ENCODE measurements around the gene TFR2.

The TFR2 gene

DNA sequence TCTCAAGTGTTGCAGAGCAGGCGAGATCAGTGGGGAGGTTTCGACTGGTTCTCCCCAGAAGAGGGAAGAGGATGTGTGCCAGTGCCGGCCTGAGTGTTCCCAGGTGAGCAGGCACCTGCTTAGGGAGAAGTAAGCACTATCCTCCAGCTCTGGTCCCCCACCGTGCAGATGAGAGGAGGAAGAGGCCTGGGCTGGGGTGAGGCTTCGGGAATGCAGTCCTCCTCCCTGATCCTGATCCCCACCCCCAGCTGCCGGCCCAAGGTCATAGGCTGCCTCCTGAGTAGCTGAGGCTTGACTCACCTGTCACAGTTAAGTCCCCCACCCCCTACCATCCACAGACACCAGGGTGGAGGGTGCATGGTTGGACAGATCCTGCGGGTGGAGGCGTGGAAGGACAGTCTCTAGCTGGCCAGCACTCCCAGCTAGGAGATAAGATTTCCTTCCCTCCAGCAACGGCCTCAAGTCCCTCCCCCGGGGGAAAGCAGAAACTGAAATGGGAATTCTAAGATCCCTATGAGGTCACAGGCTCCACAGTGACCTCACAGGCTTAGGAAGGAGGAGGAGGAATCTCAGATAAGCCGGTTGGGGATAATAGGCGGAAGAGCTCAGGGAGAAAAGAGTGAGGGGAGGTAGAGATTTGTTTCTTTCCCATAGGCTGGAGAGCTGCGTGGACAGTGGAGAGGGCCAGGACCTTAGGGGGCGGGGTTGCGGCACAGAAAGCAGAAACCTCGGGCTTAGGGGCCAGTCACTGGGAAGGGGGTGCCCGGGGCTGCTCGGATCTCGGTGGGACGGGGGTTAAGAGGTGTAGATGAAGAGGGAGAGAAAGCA, 56.5 kb downstream of the TFR2 start:
- peak in 1 of 2 donors; percentile 11 for DNase-seq

GRCh38 chr7:100584054-100584682, 57.2 kb downstream of the TFR2 start:
- no peak for DNase-seq

- peak; percentile 39 to 58 for DNase-seq
These were observed 58.0 kb downstream of the TFR2 start for GRCh38 chr7:100583132-100584053.

DNA sequence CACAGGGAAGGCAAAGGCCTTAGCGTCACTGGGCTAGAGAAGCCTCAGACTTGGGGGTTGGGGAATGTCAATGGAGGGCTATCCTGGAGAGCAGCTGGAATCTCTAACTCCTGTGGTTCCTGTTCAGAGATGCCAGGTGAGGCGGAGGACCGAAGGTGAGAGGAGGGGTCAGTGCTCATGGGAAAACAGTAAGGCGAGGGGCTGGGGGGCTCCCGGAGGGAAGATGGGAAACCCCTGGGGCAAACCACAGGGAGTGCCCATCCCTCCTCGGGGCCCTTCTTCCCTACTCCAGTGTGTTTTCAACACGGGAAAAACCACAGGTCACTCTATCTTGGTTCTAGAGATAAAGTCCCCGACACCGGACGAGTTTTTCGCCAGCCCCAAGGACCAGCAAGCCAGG, 58.7 kb downstream of the TFR2 start:
- DNase-seq = no peak

DNA sequence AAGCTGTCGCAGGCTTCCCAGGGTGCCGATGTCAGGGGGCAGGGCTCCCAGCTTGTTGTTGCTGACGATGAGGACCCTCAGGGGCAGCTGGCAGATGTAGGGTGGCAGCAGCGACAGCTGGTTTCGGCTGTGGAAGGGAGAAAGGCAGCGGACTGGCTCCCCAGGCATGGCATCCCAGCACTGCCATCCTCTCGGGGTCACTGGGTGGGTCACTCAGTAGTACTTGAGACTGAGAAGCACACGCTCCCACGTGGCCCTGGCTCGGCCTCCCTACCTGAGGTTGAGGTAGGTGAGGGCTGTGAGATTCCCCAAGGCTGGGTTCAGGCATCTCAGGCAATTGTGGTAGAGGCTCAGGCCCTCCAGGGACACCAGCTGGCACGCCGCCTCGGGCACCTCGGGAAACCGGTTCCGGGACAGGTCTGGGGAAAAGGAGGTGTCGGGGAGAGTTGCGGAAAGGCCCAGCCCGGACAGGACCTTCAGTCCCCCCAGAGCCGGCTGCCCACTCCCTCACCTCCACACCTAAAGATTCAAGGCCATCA, 59.2 kb downstream of the TFR2 start:
- DNase-seq = no peak

- DNase-seq = no peak
These were observed 60.7 kb downstream of the TFR2 start for GRCh38 chr7:100580466-100581283.

GRCh38 chr7:100578246-100579183, 62.8 kb downstream of the TFR2 start:
- no peak for DNase-seq

- no peak for DNase-seq
These were observed 63.8 kb downstream of the TFR2 start for GRCh38 chr7:100577507-100577906.

DNA sequence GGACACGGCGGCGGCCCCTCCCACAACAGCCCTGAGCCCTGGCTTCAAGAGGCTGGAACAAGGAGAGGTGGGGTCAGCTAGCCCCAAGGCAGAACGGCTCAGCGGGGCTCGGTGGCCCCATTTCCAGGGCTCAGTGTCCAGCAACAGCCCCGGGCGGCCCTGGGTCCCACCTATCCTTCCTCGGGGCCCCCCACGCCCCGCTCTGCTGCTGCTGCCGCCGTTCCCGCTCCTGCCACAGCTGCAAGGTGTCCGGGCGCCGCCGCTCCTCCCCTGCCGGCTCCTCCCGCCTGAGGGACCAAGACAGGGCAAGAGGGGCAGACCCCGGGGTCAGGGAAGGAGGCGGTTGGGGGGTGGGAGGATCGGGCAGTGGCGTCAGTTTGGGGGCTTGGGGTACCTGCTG, 64.2 kb downstream of the TFR2 start:
- DNase-seq = no peak

DNA sequence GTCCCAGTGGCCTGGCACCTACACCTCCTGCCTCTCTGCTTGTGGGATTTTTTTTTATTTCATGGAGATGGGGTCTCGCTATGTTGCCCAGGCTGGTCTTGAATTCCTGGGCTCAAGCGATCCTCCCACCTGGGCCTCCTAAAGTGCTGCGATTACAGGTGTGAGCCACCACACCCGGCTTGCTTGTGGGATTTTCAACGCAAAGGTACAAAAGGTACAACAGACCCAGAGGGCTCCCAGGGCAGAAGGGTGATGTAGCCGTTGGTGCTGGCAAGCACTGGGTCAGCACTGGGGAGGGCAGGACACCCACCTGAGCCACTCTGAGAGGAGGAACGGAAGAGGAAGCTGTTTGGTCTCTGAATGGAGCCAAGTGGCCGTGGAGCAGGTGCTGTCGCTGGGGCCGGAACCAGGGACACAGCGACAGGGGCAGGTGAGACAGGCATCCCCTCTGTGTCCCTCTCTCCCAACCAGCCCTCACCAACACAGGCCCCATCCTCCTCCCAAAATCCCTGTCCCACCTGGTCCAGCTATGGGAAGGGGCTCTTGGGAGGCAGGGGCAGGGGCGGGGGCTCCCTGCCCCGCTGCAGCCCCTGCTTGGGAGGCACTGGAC, 64.9 kb downstream of the TFR2 start:
- no peak for DNase-seq

DNA sequence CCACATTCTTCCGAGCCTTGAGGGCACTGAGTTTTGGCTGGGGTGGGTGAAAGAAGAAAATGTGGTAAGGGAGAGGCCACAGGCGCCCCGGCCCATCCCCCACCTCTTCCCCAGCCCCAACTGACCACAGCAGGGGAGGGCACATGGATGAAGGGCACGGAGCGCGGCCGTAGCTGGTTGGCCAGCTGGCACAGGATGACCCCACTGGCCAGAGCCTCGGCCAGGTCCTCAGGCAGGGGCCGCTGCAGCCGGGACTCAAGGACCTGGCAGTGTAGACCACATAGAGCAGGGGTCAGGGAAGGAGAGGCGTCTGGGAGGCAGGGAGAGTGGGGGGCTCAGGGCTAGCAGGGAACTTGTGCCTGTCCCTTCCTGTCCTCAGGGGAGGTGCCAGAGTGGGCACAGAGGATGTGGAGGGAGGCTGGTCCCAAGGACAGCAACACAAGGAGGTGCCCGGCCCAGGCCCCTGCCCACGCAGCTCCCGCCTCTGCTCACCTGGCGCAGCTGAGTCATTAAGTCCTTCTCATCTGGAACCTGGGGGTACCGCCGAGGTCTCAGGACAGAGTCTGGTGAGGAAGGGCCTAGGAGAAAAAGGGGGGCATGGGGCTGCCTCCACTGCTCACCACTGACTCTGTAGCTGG, 65.5 kb downstream of the TFR2 start:
- DNase-seq = no peak

GRCh38 chr7:100575206-100575631, 66.1 kb downstream of the TFR2 start:
- DNase-seq = no peak

DNA sequence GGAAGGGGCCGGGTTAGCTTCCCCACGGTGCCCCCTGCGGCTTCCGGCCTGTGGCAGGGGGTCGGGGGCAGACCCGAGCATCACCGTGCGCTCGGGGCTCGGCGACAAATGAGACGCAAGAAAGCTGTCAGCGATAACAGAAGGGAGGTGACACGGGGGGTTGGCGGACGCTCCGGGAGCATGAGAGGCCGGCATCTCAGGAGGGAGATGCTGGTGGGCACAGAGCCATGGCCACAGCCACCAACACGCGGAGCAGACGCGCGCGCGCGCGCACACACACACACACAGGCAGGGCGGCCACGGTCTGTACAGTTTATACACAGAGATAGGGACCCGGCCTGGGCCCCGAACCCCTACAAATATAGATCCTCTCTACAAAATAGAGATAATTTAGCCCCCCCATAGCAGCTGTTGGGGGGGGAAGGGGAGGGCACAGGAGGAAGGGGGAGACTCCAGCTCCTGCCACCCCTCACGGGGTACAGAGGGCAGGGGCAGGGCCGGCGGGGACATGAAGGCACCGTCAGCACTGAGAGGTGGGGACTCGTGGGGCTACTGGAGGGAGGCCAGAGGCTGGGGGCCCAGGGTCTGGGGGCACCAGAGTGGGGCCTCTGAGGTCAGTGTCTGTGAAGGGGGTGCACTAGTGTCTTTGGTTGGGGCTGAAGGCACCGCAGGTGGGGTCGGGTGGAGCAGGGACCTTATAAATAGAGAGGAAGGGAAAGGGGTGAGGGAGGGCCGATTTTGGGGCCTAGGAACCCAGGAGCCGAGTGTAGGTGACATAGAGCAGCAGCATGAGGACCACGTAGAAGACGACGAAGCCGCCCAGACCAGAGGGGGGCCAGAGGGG, 66.8 kb downstream of the TFR2 start:
- no peak for DNase-seq

DNA sequence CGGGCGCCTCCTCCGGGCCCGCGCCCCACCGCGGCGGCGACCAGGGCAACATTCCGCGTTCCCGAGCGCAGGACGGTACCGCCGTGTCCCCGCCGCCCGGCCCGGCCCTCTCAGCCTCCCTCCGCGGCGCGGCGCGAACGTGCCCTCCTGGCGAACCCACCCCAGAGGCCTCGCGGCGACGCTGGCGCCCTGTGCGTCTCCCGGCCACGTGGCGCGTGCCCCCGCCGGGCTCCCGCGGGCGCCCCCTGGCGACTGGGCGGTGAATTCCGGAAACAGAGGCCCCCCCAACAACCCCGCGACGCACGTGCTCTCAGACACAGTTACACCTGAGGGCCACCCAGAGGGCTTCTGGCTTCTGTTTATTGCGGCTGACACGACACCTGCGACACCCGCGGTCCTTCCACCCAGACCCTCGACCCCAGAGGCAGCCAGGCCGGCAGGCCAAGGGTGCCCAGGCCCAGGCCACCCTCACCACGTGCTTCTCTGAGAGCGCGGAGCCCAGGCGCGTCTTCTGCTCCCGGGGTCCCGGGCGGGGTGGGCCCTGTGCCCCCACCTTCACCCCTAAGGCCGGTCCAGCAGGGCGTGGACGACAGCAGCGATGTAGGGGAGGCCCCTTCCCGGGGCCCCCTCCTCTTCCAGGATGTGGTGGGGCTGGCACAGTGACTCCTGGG, 67.5 kb downstream of the TFR2 start, which contains the start of gene SAP25:
Gene SAP25 (minus strand): TSS at position 210 of the 671 bp plus-strand sequence. CDS start 158 bp downstream, at position 52.
- no peak for DNase-seq

DNA sequence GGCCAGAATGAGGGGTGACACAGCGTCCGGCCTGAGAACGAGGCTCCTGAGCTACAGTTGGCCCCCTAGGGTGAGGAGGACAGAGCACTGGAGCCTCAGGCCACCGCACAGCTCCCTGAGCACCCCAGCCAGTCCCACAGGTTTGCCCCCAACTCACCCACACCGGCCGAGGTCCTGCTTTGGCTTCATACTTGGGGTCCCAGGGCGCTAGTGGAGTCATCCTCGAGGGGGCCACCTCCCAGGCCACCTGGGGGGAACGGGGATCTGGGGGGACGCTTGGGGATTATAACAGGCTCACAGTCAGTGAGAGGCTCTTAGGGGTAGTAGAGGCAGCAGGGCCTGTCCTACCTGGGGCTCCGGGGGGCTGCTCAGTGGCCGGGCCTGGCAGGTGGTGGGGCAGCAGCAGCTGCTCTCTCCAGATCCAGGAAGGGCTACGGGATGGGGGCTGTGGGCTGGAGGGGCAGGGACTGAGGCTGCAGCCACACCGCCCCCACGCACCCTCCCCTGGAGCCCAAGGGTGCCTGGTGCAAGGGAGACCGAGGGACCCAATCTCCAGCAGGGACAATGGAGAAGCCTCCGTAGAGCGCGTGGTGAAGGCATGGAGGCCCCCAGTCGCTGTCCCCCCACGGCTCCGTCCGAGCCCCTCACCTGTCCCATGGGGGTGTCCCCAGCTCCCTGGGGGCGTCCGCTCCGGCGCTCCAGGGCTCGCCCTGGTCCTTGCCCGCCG, 68.2 kb downstream of the TFR2 start:
- no peak for DNase-seq

- DNase-seq = no peak
These were observed 68.9 kb downstream of the TFR2 start for GRCh38 chr7:100572281-100572948.

GRCh38 chr7:100571829-100572116, 69.6 kb downstream of the TFR2 start:
- DNase-seq = no peak

All from activated CD4-positive, alpha-beta T cell treated with anti-CD3 and anti-CD28 coated beads for 4 hours (primary cell).